Left lung (tissue), 10 donors: Measurements from ENCODE around the gene HGFAC. TPM values are rescaled to one million over a fixed set of nuclear protein-coding genes. Genes with fewer than 3 reads are reported as not detected.

Experiments used
- ATAC-seq: fragments of 200-7000 bp; cut with Tn5 transposase; one replicate; pipeline ENCODE4 v1.9.1; 2020; ENCODE audit warnings: moderate library complexity
- DNase-seq, 4 donors: peaks; one replicate each; pipeline ENCODE4 v3.0.0-alpha.2; 2013 to 2020
- H3K27ac ChIP-seq, 2 donors: fragments of 200-600 bp; sonication (generic) in 1 of 2; one replicate each; pipeline versions ENCODE4 v1.5.0 to v1.8.0; 2020 to 2021
- H3K27me3 ChIP-seq, 2 donors: fragments of 200-600 bp; sonication (generic) in 1 of 2; one replicate each; pipeline versions ENCODE4 v1.5.0 to v1.8.0; 2020 to 2021
- H3K36me3 ChIP-seq, 2 donors: fragments of 200-600 bp; sonication (generic) in 1 of 2; one replicate each; pipeline versions ENCODE4 v1.5.0 to v1.8.0; 2020 to 2021
- H3K4me1 ChIP-seq, 2 donors: fragments of 200-600 bp; one replicate each; pipeline ENCODE4 v1.8.0; 2021
- H3K4me3 ChIP-seq, 2 donors: fragments of 200-600 bp; sonication (generic) in 1 of 2; one replicate each; pipeline versions ENCODE4 v1.5.0 to v1.8.0; 2020 to 2021; ENCODE audit warnings: mild to moderate bottlenecking in 1 of 2
- H3K9me3 ChIP-seq, 2 donors: fragments of 200-600 bp; sonication (generic) in 1 of 2; one replicate each; pipeline versions ENCODE4 v1.5.0 to v1.8.0; 2020 to 2021
- intact Hi-C, 2 donors: fragments of 100-400 bp; cut with DNase I; formaldehyde crosslinking; loops; one replicate each; pipeline versions ENCODE4 v1.11.2 to v1.14.2; 2022
- polyA plus RNA-seq, 6 donors: library from polyadenylated mRNA; unstranded; fragments of 120-200 nt; gene quantifications; one replicate each; pipeline ENCODE4 v1.2.1, GENCODE V29; 2013; ENCODE audit not compliant: insufficient read length in 6 of 6
- total RNA-seq, 2 donors: library from RNA; stranded (reverse); fragmentation: NEBNext Ultra II Directional; extraction: Animal tissue kit (Norgen Biotek cat#: 25700); gene quantifications; one replicate each; pipeline ENCODE4 v1.2.1, GENCODE V29; 2021
- TF ChIP-seq, protein P1 (sequence below), 2 donors: fragments of 200-600 bp; sonication (generic) in 1 of 2; IDR thresholded peaks; one replicate each; pipeline versions ENCODE4 v1.5.0 to v1.8.0; 2021; ENCODE audit warnings: antibody characterized with exemption in 2 of 2
- donor health status: DM: no; HTN: yes; CAD: no.
- donor health status: DM: no; HTN: no; CAD: no.

The HGFAC gene
- total and polyA plus RNA-seq, 8 donors: 0.32 to 1.5 (median 0.72) TPM; not detected in 1

DNA sequence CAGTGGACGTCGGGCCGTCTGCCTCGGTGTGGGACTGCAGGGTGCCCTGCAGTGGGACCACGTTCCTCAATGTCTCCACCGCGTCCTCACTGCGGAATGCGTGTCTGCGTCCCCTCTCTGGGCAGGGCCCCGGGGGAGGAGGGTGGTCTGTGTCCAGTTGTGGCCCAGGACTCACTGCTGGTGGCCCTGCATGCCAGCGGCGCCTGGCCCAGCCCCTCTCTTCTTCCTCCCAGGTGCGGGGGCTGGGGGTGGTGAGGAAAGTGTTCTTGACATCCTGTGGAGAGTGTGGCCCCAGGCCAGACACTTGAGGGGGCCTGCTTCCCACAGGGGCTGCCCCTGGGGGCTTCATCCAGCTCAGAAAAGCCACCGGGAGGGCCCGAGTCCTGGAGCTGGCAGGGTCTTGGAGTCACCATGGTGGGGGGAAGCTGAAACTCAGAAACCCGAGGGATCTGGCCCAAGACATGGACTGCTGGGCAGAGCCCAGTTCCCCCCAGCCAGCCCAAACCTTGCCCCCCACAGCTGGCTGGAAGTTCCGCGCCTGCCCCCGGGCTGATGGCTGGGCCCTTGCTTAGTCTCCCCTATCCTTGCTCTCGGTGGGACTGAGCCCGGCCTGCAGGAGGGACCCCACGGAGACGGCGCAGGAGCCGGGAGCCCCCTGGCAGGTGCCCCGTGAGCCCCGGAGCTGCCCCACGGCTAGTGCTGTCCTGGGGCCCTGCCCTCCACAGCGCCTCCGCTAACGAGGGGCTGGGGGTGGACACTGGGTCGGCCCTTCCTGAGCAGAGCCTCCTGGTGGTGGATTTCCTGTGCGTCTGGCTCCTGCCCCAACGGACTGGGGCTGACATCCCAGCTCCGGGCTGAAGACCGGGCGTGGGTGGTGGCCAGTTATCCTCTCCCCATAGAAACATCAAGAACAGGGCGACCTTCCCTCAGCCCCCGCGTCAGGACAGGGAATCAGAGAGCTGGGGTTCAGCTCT, 24.2 kb downstream of the HGFAC start:
- TF ChIP-seq, protein P1, sequence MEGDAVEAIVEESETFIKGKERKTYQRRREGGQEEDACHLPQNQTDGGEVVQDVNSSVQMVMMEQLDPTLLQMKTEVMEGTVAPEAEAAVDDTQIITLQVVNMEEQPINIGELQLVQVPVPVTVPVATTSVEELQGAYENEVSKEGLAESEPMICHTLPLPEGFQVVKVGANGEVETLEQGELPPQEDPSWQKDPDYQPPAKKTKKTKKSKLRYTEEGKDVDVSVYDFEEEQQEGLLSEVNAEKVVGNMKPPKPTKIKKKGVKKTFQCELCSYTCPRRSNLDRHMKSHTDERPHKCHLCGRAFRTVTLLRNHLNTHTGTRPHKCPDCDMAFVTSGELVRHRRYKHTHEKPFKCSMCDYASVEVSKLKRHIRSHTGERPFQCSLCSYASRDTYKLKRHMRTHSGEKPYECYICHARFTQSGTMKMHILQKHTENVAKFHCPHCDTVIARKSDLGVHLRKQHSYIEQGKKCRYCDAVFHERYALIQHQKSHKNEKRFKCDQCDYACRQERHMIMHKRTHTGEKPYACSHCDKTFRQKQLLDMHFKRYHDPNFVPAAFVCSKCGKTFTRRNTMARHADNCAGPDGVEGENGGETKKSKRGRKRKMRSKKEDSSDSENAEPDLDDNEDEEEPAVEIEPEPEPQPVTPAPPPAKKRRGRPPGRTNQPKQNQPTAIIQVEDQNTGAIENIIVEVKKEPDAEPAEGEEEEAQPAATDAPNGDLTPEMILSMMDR (IDR thresholded peaks at IDR 0.05): no peak
- H3K4me1 ChIP-seq: peaks cover 3 to 4% of the 10 kb centered on the region in 2 donors
- H3K4me3 ChIP-seq: no peak overlapping the region
- ATAC-seq (no peak), DNase-seq (peak in 1 of 4 donors; percentile 72)
- H3K36me3 ChIP-seq: no peaks in the 10 kb centered on the region
- H3K27me3 ChIP-seq: peaks cover 6 to 61% of the 10 kb centered on the region in 2 donors
- no peaks in the 10 kb centered on the region for H3K9me3 ChIP-seq
- H3K27ac ChIP-seq: no peak overlapping the region
- intact Hi-C loops: no loop called here

DNA sequence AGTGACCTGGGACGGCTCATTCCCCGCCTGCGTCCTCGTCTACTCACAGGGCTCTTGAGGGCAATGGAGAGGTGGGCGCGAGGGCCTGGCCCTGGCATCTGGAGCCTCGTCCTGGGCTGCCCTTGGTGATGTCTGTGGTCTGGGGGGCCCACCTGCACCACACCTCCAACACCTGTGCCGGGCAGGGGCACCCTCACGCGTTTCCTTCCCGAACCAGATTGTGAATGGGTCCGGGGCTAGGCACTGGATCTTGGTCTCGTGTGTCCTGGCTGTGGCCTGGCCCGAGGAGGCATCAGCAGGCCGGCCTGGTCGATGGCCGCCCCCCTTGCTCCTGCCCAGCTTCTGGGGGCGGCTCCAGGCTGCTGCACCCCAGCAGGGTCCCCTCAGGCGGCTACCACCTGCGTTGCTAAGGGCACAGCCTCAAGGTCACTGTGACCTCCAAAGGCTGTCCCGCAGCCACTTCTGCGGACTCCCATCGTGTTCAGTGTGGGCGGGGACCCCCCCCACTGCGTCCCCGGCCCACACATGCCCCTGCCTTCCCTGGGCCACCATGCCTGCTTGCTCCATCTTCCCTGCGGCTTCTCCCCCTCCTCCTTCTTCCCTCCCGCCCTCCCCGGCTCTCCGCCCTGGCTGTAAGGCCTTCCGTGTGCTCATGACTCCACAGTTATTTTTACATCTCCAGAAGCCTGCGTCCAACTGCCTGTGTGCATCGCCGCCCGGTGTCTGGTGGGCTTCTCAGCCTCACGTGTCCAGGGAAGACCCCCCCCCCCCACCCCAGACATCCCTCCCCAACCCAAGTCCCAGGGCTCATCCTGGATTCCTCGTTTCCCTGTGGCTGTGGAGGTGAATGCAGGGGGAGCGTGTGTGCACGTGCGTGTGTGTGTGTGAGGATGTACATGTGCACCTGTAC, 25.2 kb downstream of the HGFAC start:
- Histone ChIP-seq H3K36me3 (no peaks in the 10 kb centered on the region), H3K27ac (no peak overlapping the region), H3K9me3 (no peaks in the 10 kb centered on the region), H3K4me3 (no peak overlapping the region), H3K4me1 (peaks cover 3 to 4% of the 10 kb centered on the region in 2 donors), H3K27me3 (peaks cover 6 to 54% of the 10 kb centered on the region in 2 donors)
- TF ChIP-seq, protein P1 (IDR thresholded peaks at IDR 0.05): no peak
- DNase-seq (peak in 1 of 4 donors; percentile 70), ATAC-seq (no peak)
- intact Hi-C loops: no loop called here

GRCh38 chr4:3467601-3468031, 25.8 kb downstream of the HGFAC start:
- Histone ChIP-seq H3K4me1 (peaks cover 3 to 4% of the 10 kb centered on the region in 2 donors), H3K27me3 (peaks cover 6 to 47% of the 10 kb centered on the region in 2 donors), H3K9me3 (no peaks in the 10 kb centered on the region), H3K27ac (no peak overlapping the region), H3K36me3 (no peaks in the 10 kb centered on the region), H3K4me3 (no peak overlapping the region)
- ATAC-seq (no peak), DNase-seq (peak in 1 of 4 donors; percentile 30)
- intact Hi-C loops: no loop called here
- TF ChIP-seq, protein P1 (IDR thresholded peaks at IDR 0.05): no peak

- H3K36me3 ChIP-seq: no peaks in the 10 kb centered on the region
- H3K9me3 ChIP-seq: no peaks in the 10 kb centered on the region
- H3K27ac ChIP-seq: no peak overlapping the region
- DNase-seq (peak in 1 of 4 donors; percentile 29), ATAC-seq (no peak)
- peaks cover 3 to 4% of the 10 kb centered on the region in 2 donors for H3K4me1 ChIP-seq
- intact Hi-C loops: no loop called here
- TF ChIP-seq, protein P1 (IDR thresholded peaks at IDR 0.05): no peak
- no peak overlapping the region for H3K4me3 ChIP-seq
- H3K27me3 ChIP-seq: peaks cover 6 to 42% of the 10 kb centered on the region in 2 donors
These were observed 26.4 kb downstream of the HGFAC start for GRCh38 chr4:3468154-3468553.
